Mammary epithelial cell (primary cell): Measurements from ENCODE around the gene GGCT.

Source experiments
- CTCF ChIP-seq, 2 donors: IDR thresholded peaks in 1 of 2; conservative IDR thresholded peaks in 1 of 2; 2 replicates each; pipeline ENCODE4 v1.5.1; 2011 to 2012; ENCODE audit warnings: inconsistent platforms in 2 of 2, low read length in 2 of 2, mild to moderate bottlenecking in 2 of 2, control low read depth in 1 of 2, low read depth in 1 of 2; ENCODE audit not compliant: insufficient read depth in 1 of 2; ENCODE audit errors: extremely low read depth in 1 of 2
- EZH2 ChIP-seq: IDR thresholded peaks from 2 replicates; pipeline ENCODE4 v1.6.1; 2012; ENCODE audit warnings: low read length, inconsistent platforms, borderline replicate concordance

GRCh38 chr7:30479202-30480120 lies 25.2 kb downstream of the GGCT start:
- TF ChIP-seq CTCF (conservative IDR thresholded peaks at IDR 0.05 in 1 of 2, IDR thresholded peaks at IDR 0.05 in 1 of 2; ENCODE audit: extremely low read depth in 1 of 2, insufficient read depth in 1 of 2, low read depth in 1 of 2, low read length in 2 of 2) (no peak), EZH2 (no peak)
